AG04450 (cell line): Measurements from ENCODE around the gene CAPNS1. TPM values are rescaled to one million over a fixed set of nuclear protein-coding genes. Genes with fewer than 3 reads are reported as not detected.

Source experiments
- CTCF ChIA-PET: fragments of 300-600, 350-600 bp; formaldehyde crosslinking; extraction: SDS; loops from one replicate; lab custom pipeline; 2022; ENCODE audit warnings: antibody characterized with exemption, inconsistent platforms; lab: Charles Lee
- POLR2A ChIA-PET: fragments of 350-600 bp; formaldehyde crosslinking; extraction: SDS; loops from one replicate; lab custom pipeline; 2021; ENCODE audit warnings: antibody characterized with exemption, inconsistent platforms; lab: Yijun Ruan, JAX
- DNase-seq: peaks from one replicate; pipeline ENCODE4 v3.0.0-alpha.2; 2011; ENCODE audit warnings: low read depth, low spot score
- H3K27ac ChIP-seq: one replicate; pipeline ENCODE4 v1.5.1; 2012; ENCODE audit warnings: low read depth, low read length, control low read depth
- H3K27me3 ChIP-seq: one replicate; pipeline ENCODE4 v1.6.0; 2012; ENCODE audit warnings: low read length; ENCODE audit not compliant: control insufficient read depth, insufficient read depth
- H3K4me3 ChIP-seq: 2 replicates; pipeline ENCODE4 v1.5.1; 2011; ENCODE audit warnings: mild to moderate bottlenecking, low read depth, low read length, control low read depth
- H3K9me3 ChIP-seq: 2 replicates; pipeline ENCODE4 v1.5.1; 2012; ENCODE audit warnings: low read length; ENCODE audit not compliant: control insufficient read depth, insufficient read depth
- polyA minus RNA-seq: library from RNA; depleted of rRNA, polyadenylated mRNA; stranded (reverse); fragments of >200 nt; gene quantifications from 2 replicates; pipeline ENCODE4 v1.2.3, GENCODE V29; 2011; rRNA and poly(A)+ RNA removed
- polyA plus RNA-seq: library from polyadenylated mRNA; depleted of rRNA; stranded (reverse); fragments of >200 nt; gene quantifications from 2 replicates; pipeline ENCODE4 v1.2.3, GENCODE V29; 2011; rRNA removed
- TF ChIP-seq, protein P1 (sequence below): IDR thresholded peaks from 2 replicates; pipeline ENCODE4 v1.5.1; 2011; ENCODE audit warnings: low read depth, low read length, control low read depth, inconsistent platforms

Gene CAPNS1
- polyA plus RNA-seq (895 and 966 TPM in 2 replicates), polyA minus RNA-seq (696 and 781 TPM in 2 replicates)

GRCh38 chr19:36139473-36140303 is at the start of gene CAPNS1:
CAPNS1 (plus strand) TSS chr19:36140066; CDS start chr19:36141012, 946 bp downstream.
- peaks cover 2% of the 10 kb centered on the region for H3K27me3 ChIP-seq
- peak; percentile 86 for DNase-seq
- peak within 1 kb of the TSS; percentile 96 for H3K27ac ChIP-seq
- CTCF ChIA-PET, result interaction anchor here (1.1 kb wide), 1 partner anchor 12 kb away, joined by 4 read pairs; no protein-coding TSS in a partner anchor
- H3K9me3 ChIP-seq, result no peaks in the 10 kb centered on the region
- peak within 1 kb of the TSS; percentile 90 for H3K4me3 ChIP-seq
- TF ChIP-seq, protein P1, sequence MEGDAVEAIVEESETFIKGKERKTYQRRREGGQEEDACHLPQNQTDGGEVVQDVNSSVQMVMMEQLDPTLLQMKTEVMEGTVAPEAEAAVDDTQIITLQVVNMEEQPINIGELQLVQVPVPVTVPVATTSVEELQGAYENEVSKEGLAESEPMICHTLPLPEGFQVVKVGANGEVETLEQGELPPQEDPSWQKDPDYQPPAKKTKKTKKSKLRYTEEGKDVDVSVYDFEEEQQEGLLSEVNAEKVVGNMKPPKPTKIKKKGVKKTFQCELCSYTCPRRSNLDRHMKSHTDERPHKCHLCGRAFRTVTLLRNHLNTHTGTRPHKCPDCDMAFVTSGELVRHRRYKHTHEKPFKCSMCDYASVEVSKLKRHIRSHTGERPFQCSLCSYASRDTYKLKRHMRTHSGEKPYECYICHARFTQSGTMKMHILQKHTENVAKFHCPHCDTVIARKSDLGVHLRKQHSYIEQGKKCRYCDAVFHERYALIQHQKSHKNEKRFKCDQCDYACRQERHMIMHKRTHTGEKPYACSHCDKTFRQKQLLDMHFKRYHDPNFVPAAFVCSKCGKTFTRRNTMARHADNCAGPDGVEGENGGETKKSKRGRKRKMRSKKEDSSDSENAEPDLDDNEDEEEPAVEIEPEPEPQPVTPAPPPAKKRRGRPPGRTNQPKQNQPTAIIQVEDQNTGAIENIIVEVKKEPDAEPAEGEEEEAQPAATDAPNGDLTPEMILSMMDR, result no peak
- POLR2A ChIA-PET, result interaction anchor here (0.6 to 2.0 kb wide), 4 partner anchors 10 to 84 kb away, joined by 3 to 21 read pairs (median 3); partner anchors contain the start of gene ZNF565

DNA sequence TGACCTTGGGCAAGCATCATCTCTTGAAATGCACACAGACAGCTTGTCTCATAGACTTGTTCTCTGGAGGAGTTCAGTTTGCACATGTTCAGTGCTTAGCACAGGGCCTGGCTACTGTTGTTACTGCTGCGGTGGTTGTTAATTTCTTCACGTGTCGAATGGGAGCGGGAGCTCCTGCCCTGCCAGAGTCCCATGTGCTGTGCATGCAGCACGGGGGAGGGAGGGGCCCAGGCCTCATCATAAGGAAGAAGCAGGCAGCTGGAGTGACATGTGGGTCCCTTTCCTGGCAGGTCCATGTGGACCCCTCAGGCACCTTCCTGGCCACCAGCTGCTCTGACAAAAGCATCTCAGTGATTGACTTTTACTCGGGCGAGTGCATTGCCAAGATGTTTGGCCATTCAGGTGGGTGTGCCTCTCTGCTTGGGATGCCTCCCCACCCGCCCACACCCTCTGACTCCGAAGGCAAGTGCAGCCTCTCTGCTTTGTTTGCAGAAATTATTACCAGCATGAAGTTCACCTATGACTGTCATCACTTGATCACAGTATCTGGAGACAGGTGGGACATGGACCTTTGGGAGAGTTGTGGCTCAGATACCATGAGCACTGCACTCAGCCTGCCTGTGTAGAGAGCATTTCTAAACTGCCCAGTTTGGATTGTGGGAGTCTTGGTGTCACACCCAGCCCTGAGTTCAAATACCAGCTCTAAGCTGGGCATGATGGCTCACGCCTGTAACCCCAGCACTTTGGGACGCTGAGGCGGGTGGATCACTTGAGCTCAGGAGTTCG is 48.8 kb upstream of the CAPNS1 start:
- no peak for DNase-seq
- CTCF ChIA-PET, result no interaction called here
- TF ChIP-seq, protein P1, result no peak

DNA sequence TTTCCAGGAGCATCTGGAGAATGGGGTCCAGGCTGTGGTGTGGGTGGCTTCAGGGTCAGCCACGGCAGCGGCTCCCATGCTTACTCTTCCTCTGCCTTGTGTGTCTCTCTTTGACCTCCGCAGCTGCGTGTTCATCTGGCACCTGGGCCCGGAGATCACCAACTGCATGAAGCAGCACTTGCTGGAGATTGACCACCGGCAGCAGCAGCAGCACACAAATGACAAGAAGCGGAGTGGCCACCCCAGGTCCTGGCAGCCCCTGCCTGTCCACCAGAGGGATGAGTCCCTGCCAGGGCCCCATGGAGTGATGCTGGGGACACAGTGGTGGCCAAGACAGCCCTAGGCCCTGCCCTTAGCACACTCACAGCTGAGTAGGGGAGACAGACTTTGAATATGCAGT is 47.3 kb upstream of the CAPNS1 start:
- Histone ChIP-seq H3K27me3 (no peaks in the 10 kb centered on the region), H3K9me3 (no peaks in the 10 kb centered on the region), H3K4me3 (no peak overlapping the region), H3K27ac (no peak overlapping the region)
- TF ChIP-seq, protein P1, result no peak
- no peak for DNase-seq
- ChIA-PET CTCF (no interaction called here), POLR2A (no interaction called here)

More for the DNA sequence above, 48.8 kb upstream of the CAPNS1 start:
- H3K27me3 ChIP-seq, result no peaks in the 10 kb centered on the region
- POLR2A ChIA-PET, result no interaction called here
- no peaks in the 10 kb centered on the region for H3K9me3 ChIP-seq
- no peak overlapping the region for H3K4me3 ChIP-seq
- H3K27ac ChIP-seq, result no peak overlapping the region

GRCh38 chr19:36093146-36093662 is 46.7 kb upstream of the CAPNS1 start:
- POLR2A ChIA-PET, result no interaction called here

More at GRCh38 chr19:36093146-36093662, 46.7 kb upstream of the CAPNS1 start:
- CTCF ChIA-PET, result no interaction called here
- TF ChIP-seq, protein P1, result no peak
- no peak for DNase-seq
- no peak overlapping the region for H3K4me3 ChIP-seq
- no peaks in the 10 kb centered on the region for H3K27me3 ChIP-seq
- no peak overlapping the region for H3K27ac ChIP-seq
- H3K9me3 ChIP-seq, result no peaks in the 10 kb centered on the region
